HG03469 (cell line): ENCODE results near the gene MAFB.

Source experiments
- ATAC-seq: cut with Tn5 transposase; IDR thresholded peaks from one replicate; pipeline ENCODE4 v1.9.1; 2021; ENCODE audit warnings: mild to moderate bottlenecking, moderate library complexity, moderate number of reproducible peaks; ENCODE audit not compliant: unreplicated experiment

MAFB gene

DNA sequence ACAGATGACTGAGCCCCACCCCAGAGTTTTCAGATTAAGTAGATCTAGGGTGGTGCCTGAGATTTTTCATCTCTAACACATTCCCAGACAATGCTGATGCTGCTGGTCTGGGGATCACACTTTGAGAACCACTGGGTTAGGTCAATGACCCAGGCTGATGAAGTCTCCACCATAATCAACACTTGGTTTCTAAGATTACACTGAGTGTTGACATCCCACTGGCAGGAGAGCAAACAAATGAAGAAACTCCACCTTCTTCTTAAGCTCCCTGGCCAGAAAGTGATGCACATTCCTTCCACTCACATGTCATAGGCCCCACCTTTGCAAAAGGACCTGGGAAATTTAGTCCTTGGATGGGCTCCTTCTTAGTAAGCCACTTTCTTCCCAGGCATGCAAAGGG is 53.1 kb downstream of the MAFB start:
- no peak for ATAC-seq
